ENCODE data around the gene UST. TPM values are rescaled to one million over a fixed set of nuclear protein-coding genes. Genes with fewer than 3 reads are reported as not detected.
"Not testable (repeated sequence)": the region's sequence is repeated elsewhere in the genome, so short reads cannot be mapped to it uniquely, and the experiment has no call there.

The UST gene
- polyA plus RNA-seq, 4 donors, result 9.0 to 13.6 (median 11.8) TPM

DNA sequence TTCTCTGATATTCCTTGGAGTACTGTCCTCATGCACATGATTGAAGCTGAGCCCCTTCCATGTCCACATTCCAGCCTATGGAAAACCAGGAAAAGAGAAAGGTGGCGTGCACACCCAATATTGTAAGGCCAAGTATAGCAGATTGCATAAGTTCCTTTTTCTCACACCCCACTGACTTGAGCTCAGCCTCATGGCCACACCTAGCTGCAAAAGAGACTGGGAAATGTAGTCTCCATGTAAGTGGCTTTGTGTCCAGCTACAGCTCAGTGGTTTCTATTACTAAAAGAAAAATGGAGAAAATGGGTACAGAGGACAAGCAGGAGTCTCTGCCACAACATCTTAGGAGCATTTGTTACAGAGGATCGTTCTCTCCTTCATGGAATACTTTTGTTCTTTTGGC lies 10.8 kb upstream of the UST start:
- DNase-seq (ENCODE audit: low read depth in 4 of 4, low spot score in 2 of 4), result no peak

DNA sequence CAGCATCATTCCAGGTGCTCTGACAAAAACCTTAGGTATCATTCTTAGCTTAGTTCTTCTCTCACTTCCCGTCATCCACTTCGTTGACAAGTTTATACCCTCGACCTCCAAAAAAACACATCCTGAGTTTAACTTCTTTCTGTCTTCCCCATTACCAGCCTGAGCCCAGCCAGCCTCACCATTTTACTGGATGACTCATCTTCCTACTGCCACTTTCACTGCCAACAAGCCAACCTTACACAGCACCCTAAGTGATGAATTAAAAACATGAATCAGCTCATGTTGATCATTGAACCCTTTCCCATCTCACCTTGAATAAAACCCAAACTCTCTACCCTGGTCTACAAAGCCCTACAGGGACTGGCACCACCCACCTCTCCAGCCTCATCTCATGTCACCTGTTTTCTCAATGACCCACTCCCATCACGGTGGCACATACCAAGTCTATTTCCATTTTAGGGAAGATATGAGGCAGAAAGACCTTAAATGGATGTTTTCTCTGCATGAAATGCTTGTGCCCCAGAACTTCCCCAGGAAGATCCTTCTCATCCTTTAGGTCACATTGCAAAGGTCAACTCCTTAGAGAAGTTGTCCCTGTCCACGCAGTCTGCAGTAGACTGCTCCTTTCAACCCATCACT lies 9.9 kb upstream of the UST start:
- no peak for DNase-seq (ENCODE audit: low read depth in 4 of 4, low spot score in 2 of 4)

DNA sequence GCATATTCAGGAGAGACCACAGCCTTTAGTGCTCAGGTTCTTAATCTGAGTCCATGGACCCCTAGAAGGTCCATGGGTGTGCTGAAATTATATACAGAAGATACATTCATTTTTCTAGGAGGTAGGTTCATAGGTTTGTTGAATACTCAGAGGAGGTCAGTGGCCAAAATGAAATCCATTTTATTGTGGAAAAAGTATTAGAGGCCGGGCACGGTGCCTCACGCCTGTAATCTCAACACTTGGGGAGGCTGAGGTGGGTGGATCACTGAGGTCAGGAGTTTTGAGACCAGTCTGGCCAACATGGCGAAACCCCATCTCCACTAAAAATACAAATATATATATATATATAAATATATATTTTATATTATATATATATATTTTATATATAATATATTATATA lies 9.0 kb upstream of the UST start:
- no peak for DNase-seq (ENCODE audit: low read depth in 4 of 4, low spot score in 2 of 4)

DNA sequence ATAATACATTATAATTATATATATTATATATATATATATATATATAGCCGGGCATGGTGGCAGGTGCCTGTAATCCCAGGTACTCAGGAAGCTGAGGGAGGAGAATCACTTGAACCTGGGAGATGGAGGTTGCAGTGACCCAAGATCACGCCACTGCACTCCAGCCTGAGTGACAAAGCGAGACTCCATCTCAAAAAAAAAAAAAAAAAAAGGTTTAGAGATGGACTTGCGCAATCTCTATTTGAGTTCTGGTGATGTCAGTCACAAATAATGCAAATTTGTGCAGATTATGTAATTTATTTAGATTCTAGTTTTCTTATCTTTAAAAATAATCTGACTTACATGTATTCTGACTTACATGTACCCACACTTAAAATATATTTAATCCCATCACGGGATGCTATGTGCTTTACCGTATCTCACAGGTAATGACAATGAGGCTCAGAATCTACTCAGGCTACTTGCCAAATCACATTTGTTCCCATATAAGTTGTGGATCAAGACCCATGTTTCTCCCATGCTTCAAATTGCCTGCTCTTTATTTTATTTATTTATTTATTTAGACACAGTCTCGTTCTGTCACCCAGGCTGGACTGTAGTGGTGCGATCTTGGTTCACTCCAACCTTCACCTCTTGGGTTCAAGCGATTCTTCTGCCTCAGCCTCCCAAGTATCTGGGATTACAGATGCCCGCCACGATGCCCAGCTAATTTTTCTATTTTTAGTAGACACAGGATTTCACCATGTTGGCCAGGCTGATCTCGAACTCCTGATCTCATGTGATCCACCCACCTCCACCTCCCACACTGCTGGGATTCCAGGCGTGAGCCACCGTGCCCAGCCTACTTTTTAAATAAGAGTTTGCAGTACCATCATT lies 7.6 kb upstream of the UST start:
- no peak for DNase-seq (ENCODE audit: low read depth in 4 of 4, low spot score in 2 of 4)

DNA sequence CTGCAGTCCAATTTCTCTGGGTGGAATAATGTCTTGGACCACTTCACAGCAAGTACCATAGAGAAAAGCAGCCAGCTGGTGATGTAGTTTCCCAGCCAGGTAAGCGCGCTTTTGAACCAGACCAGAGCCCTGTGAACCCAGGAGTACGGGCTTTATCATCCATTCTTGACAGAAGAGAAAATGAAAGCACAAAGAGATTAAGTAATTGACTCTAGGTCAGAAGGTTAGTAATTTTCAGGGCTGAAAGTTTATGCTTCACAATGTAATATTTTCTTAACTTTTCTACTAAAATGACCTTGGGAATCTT lies 7.1 kb upstream of the UST start:
- no peak for DNase-seq (ENCODE audit: low read depth in 4 of 4, low spot score in 2 of 4)

DNA sequence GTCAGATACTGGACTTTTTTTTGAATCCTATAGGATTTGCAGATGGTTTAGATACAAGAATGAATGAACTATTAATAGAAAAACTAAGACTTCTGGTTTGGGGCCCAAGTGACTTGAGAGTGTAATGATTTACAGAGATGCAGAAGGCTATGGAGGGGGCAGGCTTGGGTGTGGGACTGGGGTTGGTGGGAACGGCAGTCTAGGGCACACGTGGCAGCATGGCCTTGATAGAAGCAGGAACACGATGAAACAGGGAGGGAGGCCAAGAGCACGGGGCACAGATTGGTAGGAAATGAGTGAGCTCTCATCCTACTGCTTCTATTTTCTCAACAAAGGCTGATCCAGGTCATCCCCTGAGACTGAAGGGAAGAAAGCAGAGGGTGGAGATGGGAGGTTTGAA lies 3.4 kb upstream of the UST start:
- DNase-seq (ENCODE audit: low read depth in 4 of 4, low spot score in 2 of 4), result no peak

DNA sequence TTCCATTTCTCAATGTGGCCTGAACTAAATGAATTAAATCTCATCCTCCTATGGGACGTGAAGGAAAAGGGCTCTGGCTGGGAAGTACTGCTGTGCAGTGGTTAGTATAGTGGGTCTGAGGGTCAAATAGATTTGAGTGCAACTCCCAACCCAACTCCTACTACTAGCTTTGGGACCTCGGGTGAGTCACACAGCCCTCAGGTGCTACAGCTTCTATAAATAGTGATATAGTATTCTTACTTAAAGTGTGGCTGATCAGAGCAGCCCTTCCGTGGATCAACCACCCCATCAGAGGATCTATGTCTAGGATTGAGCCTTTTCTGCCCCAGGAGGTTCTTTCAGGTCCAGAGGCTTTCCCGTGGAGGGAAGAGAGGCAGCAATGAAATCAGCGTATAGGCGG lies 904 bp upstream of the UST start:
- no peak for DNase-seq (ENCODE audit: low read depth in 4 of 4, low spot score in 2 of 4)

DNA sequence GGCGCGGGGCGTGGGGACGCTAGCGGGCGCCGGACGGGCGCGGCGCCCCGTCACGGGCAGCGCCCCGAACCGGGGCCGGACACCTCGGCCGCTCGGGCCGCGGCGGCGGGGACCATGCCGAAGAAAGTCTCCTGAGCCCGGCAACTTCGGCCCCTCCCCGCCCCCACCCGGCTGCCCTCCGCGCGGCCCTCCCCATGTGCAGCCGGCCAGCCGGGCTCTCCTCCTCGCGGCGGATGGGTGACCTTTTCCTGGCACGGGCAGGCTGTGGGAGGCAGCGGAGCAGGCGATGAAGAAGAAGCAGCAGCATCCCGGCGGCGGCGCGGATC lies 278 bp downstream of the UST start:
- no peak for DNase-seq (ENCODE audit: low read depth in 4 of 4, low spot score in 2 of 4)

DNA sequence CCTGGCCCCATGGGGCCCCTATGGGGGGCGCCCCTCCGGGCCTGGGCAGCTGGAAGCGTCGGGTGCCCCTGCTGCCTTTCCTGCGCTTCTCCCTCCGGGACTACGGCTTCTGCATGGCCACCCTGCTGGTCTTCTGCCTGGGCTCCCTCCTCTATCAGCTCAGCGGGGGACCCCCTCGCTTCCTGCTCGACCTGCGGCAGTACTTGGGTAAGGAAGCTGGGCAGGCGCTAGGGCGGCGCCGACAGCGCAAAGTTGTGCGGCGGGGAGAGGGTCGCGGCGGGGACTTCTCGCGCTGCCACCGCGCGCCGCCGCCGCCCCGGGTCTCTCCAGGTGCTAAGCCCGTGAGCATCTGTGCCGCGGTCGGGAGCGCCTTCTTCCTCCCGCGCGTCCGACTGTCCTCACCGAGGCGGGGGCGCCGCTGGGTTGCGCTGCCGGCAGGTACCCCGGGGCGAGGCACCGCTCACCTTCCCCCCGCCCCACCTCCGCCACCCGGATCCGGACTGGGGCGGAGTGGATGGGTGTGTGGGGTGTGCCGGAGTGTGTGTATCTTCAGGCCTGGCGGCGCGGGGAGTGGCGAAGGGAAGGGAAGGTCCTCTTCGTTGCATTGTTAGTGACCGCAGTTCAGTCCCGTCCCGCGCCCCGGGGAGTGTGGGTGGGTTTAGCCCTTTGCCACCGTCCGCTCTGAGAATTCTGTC lies 788 bp downstream of the UST start:
- no peak for DNase-seq (ENCODE audit: low read depth in 4 of 4, low spot score in 2 of 4)

DNA sequence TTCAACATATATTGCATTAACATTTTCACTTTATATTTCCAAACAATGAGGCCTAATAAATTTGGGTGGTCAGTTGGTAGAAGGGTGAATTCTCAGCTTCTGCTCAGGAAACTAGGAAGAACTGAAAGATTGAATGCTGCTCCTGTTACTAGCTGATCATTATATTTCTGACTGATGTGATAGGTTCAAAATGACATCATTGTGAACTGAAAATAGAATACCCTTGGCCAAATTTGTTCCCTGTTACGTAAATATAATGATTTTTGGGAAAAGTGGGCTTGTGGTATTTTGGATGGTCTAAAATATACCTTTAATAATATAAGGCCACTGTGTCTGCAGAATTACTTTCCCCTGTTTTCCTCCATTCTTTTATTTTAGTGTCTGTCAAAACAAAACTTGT lies 2.8 kb downstream of the UST start:
- no peak for DNase-seq (ENCODE audit: low read depth in 4 of 4, low spot score in 2 of 4)

DNA sequence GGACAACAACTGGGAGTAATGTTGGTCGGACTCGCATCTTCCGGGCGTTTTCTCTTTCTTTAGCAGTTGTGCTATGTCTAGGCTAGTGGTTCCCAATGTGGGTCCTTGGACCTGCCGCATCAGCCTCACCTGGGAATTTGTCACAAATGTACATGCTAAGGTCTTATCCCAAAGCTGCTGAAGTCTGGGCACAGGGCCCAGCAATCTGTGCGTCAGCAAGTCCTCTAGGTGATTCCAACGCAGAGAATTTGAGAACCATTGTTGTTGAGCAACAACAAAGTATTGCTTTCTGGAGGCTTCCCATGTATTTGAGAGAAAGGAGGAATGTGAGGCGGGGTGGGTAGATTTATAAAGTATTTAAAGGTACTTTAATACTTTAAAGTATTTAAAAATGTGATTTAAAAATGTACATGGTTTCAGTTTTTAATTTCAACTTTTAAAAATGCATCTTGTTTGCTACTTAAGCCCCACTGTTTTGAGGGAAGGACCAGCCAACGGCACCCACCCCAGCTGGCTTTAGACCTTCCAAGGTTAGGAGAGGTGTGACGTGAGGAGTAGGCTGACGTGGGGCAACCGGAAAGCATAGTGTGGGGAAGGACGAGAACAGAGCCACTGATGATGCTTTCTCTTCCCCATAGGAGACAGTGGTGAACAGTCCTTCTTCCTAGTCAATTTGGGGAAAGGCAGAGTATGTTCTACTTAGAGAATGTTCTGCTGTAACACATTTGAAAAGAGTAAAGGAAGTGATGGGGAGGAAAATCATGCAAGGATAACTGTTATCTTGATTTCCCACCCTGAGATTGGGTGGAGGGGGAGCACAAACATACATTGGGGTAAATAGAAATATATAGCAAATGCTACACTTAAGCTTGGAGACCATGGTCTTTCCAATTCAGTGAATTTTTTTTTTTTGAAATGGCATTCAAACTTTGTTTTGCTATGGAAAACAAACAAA lies 4.3 kb downstream of the UST start:
- no peak for DNase-seq (ENCODE audit: low read depth in 4 of 4, low spot score in 2 of 4)

DNA sequence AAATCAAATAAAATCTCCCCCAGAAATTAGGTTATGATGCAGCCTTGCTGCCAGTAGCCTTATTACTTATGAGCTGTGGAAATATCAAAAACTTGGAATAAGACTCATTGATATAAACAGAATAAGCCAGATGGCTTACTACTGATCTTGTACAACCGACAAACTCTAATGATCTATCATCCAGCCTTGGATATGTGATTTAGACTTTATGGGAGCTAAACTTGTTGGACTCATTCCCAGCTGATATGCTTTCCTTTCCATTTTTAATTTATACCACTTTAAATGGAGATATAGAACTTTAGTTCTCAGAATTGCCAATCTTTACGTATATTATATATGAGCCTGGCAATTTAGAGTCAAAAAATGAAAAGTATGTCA lies 5.0 kb downstream of the UST start:
- DNase-seq (ENCODE audit: low read depth in 4 of 4, low spot score in 2 of 4), result no peak

DNA sequence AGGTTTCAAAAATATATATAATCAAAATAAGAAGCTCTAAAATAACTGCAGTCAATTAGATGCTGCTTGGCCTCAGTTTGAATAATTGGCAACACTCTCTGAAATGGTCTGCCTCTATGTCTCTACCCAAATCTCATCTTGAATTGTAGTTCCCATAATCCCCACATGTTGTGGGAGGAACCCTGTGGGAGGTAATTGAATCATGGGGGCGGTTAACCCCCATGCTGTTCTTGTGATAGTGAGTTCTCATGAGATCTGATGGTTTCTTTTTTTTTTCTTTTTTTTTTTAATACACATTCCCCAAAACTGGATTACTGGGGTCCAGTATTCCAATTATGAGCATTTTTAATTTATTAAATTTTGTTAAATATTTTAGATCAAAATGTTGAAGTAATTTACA lies 8.5 kb downstream of the UST start:
- DNase-seq (ENCODE audit: low read depth in 4 of 4, low spot score in 2 of 4), result not testable (repeated sequence)

DNA sequence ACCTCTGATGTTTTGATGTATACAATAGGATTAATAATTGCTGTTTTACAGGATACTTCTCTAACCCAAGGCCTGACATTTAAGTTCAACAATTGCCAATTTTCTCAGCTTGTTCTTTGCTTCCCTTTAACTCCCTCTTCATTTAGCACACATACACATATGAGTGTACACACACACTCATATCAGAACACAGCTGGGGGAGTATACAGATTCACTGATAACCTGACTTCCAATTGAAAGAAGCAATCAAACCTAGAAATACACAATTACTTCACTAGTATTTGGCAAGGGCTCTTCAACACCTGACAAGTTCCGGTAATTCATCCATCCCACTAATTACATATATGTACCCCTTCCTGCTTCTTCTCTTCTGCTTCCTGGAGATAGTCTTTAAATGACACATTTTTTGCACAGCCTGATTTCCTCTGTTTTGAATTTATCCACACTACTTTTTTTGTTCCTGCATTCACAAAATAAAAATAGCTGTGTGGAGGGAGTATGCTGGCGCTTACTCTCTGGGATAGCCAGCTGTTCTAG lies 11.2 kb downstream of the UST start:
- DNase-seq (ENCODE audit: low read depth in 4 of 4, low spot score in 2 of 4), result no peak

DNA sequence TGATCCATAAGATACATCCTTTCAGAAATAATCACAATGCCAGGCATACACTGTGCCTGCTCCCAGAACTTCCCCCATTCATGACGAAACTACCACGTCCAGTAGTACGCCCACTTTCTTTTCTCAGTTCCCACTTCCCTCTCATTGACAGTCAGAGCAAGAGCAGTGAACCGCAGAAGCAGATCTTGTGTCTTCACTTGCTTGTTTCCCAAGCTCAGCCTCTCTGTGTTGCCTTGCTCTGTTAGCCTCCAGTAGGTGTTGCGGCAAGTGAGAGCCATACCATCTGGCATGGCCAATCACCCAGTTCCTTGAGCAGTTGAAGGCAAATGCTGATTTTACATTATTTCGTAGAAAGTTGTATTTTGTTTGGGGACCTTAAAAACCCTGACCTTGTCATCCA lies 11.7 kb downstream of the UST start:
- DNase-seq (ENCODE audit: low read depth in 4 of 4, low spot score in 2 of 4), result no peak

DNA sequence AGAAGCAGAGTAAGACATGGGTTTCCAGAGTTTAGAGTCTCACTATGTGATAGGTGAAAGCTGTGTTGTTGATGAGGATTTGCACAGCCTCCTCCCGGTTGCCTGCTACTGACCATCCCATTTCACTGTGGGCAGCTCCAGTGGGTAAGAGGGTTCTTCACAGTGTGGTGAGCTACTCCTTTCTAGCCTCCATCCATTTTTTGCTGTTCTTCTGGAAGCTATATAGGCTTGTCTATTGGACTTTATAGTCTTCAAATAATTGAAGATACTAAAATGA lies 13.4 kb downstream of the UST start:
- no peak for DNase-seq (ENCODE audit: low read depth in 4 of 4, low spot score in 2 of 4)

DNA sequence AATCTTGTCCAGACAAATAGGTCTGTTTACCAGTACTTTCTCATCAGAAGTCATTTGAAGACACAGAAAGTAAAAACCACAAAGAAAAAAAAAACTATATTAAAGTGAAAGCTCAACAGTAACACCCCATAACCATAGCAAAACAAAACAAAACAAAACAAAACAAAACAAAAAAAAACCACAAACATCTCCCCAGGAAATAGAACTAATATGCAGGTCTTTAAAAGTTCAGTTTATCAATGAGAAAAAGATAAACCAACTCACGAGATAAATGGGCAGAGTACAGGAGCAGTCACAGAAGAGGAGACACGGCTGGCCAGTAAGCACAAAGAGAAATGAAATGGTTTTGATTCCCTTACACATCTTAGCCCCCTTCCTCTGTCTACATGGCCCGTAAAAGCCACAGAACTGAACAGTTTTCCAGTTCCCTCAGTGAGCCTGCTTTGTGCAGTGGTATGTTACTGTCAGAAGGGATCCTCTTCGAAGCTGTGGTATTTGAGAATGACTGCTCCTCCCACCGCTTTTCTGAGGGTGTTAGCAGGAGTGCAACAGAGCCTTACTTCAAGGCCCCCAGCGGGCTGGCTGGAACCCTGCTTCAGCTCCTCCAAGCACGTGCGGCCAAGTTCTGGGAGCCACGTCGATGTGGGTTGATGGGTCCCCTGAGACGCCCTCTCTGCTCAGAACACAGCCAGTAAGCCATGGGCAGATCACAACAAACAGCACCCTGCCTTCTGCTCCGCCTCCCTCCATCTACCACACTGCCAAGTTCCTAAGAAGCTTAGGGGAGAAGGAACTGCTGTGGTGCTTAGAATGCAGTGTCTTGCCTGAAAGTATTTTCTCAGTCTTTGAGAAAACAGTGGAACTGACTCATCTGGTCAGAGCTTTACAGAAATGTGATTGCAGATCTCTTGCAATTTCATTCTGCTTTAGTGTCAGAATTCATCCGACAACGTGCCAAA lies 14.0 kb downstream of the UST start:
- no peak for DNase-seq (ENCODE audit: low read depth in 4 of 4, low spot score in 2 of 4)

DNA sequence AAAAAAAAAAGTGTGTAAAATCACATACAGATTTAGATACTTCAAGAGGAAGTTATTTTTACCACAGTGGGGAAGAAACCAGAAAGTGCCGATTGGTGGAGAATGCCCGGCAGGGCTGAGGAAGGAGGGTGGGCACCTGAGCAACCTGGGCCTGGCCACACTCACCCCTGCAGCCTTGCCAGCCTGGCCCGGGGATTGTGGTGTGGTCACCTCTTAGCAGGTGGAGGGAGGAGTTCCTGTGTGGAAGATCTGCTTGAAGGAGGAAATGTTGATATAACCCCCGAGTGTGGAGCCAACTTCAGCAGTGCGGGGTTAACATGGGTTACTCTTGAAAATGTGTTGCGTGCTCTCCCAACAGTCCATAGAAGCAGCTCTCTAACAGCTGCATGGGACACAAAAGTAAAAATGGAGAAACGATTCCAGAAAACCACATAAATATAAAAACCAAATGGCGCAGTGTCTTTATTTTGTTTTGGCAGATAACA lies 14.7 kb downstream of the UST start:
- no peak for DNase-seq (ENCODE audit: low read depth in 4 of 4, low spot score in 2 of 4)

DNA sequence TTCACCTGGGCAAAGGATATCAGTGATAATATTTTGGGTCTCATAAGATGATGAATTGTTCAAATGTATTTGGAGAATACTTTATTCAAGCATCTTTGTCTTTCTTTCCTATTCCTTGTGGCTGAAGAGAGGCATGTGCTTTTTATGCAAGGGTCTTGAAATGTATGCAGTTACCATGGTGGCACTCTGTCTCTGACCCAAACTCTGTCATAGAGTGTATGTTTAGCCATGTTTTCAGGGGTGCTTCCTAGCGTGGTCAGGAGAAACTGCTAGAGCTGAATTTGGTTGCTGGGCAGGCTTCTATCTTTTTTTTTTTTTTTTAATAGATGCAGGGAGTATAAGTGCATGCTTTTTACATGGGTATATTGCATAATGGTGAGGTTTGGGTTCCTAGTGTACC lies 15.4 kb downstream of the UST start:
- DNase-seq (ENCODE audit: low read depth in 4 of 4, low spot score in 2 of 4), result no peak

Data from left renal cortex interstitium (tissue), 4 donors.